H1 (cell line): ENCODE results near the gene CASTOR1. TPM values are rescaled to one million over a fixed set of nuclear protein-coding genes. Genes with fewer than 3 reads are reported as not detected.

ENCODE experiments used
- CHD7 ChIP-seq: fragments of 300-600 bp; sonication (generic); IDR thresholded peaks from 2 replicates; pipeline ENCODE4 v1.7.1; 2012; ENCODE audit warnings: low read length, moderate library complexity, mild to moderate bottlenecking, inconsistent platforms; ENCODE audit not compliant: insufficient replicate concordance
- polyA plus RNA-seq, 7 experiments: library from polyadenylated mRNA; depleted of rRNA in 3 of 7; stranded (reverse) in 5 of 7; unstranded in 2 of 7; fragments of >200 nt in 5 of 7; fragments of 200-250 nt in 2 of 7; gene quantifications; 1 replicate in 5 of 7; 2 replicates in 1 of 7; 4 replicates in 1 of 7; pipeline versions ENCODE4 v1.2.1 to v1.2.3, GENCODE V29; 2011 to 2013; ENCODE audit warnings: missing spikeins in 2 of 7, mixed read lengths in 2 of 7
- total RNA-seq: library from RNA; stranded (reverse); fragmentation: NEBNext Ultra II Directional; extraction: Animal tissue kit (Norgen Biotek cat#: 25700); gene quantifications from 2 replicates; pipeline ENCODE4 v1.2.1, GENCODE V29; 2021

The CASTOR1 gene
- total and polyA plus RNA-seq, 2 of the 8 experiments (the other 6 are each of a cell fraction or from before 2014, with no cell fraction given): 10.3 to 36.0 TPM

GRCh38 chr22:30317778-30318177, 28.5 kb upstream of the CASTOR1 start (continued):
- TF ChIP-seq CHD7: no peak
